ENCODE data around the gene C11orf68.
"Not testable (repeated sequence)": the region's sequence is repeated elsewhere in the genome, so short reads cannot be mapped to it uniquely, and the experiment has no call there.

The C11orf68 gene

DNA sequence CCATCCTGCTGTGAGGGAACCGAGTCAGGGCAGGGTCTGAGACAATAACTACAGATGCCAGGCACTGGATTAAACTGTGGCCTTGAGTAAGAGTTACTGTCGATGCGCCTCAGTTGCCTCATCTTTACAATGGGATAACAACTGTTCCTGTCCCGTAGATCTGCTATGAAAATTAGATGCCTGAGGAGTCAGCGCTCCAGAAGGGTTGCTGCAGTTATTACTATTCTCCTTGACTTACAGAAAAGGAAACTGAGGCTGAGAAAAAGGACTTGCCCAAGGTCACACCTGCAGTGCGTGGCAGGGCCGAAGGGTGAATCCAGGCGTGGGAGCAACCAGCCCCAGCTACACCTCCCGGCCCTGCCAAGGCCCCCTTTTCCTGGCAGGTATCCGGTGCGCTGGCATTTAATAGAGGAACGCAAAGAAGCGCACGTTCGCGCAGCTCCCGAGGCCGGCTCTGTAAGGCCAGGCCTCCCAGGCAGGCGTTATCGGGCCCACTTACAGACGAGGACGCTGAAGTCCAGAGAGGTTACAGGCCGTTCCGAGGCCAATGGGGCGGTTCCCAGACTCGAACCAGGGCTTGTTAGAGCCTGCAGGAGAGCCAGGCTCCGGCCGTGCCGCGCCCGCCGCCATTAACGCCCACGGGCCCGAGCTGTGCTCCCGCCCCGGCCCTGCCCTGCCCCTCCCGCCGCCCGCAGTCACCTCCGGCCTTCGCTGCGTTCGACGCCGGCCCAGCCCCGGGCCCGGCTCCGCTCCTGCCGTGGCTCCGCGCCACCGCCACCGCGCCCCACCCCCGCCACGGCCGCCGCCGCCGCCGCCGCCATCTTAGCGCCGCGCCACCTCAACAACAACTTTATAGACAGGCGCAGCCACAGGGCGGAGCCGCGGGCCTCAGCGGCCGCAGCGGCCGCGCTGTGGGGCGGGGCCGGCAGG is at the start of gene C11orf68:
Gene C11orf68, minus strand, starts transcription at position 852 of the 930 bp plus-strand sequence. Its CDS starts 31 bp downstream, at position 821.
- peak within 1 kb of the TSS; percentile 99 for H3K27ac ChIP-seq
- DNase-seq (ENCODE audit: low read depth, low spot score) = no peak

DNA sequence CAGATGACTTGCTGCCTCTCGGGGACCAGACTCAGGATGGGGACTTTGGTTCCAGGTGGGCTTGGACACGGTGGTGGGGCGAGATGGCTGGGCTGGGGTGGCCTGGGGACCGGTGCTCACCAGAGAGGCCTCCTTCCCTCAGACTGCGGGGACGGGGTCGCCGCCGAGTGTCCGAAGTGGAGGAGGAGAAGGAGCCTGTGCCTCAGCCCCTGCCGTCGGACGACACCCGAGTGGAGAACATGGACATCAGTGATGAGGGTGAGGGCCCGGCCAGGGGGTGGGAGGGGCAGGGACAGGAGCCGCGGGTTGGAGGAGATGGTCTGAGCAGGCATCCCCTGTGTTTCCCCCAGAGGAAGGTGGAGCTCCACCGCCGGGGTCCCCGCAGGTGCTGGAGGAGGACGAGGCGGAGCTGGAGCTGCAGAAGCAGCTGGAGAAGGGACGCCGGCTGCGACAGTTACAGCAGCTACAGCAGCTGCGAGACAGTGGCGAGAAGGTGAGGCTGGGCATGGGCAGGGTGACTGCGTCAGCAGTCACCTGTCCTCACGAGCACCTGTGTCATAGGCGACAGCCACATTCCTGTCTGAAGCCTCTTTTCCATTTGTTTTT is 48.6 kb upstream of the C11orf68 start:
- no peak overlapping the region for H3K27ac ChIP-seq
- no peak for DNase-seq (ENCODE audit: low read depth, low spot score)

DNA sequence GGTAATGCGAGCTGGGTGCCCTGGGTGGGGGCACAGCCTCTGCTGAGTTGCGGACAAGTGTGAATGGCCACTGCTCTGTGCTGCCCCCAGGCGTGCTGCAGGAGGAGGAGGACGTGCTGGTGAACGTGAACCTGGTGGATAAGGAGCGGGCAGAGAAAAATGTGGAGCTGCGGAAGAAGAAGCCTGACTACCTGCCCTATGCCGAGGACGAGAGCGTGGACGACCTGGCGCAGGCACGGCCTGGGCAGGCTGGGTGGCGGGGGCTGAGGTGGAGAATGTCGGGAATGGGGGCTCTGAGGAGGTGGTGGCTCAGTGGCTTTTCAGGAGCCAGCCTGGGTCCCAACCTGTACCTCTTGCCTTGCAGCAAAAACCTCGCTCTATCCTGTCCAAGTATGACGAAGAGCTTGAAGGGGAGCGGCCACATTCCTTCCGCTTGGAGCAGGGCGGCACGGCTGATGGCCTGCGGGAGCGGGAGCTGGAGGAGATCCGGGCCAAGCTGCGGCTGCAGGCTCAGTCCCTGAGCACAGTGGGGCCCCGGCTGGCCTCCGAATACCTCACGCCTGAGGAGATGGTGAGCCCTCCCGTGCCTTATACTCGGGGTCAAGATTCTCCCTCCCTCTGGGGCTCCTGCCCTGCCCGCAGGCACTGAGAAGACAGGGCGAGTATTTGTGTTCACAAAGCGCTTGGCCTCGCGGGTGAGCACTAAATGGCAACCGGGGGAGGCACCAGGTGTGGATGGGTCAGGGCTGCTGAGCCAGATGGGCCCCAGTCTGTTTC is 47.3 kb upstream of the C11orf68 start:
- no peak for DNase-seq (ENCODE audit: low read depth, low spot score)
- H3K27ac ChIP-seq = no peak overlapping the region

DNA sequence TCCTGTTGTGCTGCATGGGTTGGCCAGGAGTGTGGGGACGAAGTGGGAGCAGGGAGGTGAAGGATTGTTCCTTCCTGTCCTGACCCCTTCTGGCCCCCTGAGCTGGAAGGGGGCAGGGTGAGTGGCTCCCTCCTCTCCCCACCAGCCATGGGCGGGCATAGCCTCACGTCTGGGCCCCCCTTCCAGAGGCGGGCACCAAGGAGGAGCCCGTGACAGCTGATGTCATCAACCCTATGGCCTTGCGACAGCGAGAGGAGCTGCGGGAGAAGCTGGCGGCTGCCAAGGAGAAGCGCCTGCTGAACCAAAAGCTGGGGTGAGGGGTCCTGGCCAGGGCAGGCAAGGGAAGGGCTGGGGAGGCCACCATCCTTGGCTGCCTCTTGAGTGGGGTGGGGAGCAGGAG is 46.0 kb upstream of the C11orf68 start:
- DNase-seq (ENCODE audit: low read depth, low spot score) = no peak
- H3K27ac ChIP-seq = no peak overlapping the region

DNA sequence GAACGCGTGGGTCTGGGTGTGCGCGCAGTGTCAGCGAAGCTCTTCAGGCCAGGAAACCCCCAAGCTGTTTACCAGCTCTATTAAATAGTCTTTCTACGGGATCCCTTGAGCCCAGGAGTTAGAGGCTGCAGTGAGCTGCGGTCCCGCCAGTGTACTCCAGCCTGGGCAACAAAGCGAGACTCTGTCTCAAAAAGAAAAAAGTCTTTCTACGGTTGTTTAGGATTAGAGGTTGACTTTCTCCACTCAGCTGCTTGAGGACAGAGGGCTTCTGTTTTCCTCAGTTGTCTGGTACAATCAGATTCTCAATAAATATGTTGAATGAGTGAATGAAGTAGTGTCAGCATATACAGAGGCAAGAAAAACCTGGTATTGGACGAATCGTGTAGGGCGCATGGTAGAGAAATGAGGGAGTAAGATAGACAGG is 43.3 kb upstream of the C11orf68 start:
- H3K27ac ChIP-seq = peak overlapping the region; percentile 66
- DNase-seq (ENCODE audit: low read depth, low spot score) = no peak

DNA sequence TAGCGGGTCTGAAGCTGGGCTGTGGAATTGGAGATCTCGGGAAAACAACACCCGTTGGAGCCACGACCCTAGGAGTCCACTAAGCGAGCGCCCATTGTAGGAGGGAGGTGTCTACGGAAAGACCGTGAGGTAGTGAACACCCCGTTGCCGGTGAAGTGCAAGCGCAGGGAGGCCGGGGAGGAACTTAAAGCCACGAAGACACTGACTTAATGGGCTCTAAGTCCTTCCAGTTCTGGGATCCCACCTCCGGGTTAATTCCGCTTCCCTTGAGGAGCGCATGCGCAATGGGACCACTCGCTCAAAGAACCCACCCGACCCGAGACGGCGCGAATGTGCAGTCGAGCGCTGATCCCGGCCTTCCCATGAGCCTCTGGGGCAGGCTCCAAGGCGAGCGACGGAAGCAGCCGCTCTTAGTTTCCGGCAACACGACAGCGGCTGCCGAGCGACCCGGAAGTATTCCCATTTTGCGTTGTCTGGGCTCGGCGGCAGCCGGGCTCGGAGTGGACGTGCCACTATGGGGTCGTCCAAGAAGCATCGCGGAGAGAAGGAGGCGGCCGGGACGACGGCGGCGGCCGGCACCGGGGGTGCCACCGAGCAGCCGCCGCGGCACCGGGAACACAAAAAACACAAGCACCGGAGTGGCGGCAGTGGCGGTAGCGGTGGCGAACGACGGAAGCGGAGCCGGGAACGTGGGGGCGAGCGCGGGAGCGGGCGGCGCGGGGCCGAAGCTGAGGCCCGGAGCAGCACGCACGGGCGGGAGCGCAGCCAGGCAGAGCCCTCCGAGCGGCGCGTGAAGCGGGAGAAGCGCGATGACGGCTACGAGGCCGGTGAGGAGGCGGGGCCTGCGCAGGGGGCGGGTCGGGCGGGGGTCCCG is 42.6 kb upstream of the C11orf68 start, which contains the start of gene SART1:
Gene SART1, plus strand, starts transcription at position 468 of the 874 bp plus-strand sequence. Its CDS starts 47 bp downstream, at position 515.
- DNase-seq (ENCODE audit: low read depth, low spot score) = peak; percentile 59
- peak within 1 kb of the TSS; percentile 66 for H3K27ac ChIP-seq

DNA sequence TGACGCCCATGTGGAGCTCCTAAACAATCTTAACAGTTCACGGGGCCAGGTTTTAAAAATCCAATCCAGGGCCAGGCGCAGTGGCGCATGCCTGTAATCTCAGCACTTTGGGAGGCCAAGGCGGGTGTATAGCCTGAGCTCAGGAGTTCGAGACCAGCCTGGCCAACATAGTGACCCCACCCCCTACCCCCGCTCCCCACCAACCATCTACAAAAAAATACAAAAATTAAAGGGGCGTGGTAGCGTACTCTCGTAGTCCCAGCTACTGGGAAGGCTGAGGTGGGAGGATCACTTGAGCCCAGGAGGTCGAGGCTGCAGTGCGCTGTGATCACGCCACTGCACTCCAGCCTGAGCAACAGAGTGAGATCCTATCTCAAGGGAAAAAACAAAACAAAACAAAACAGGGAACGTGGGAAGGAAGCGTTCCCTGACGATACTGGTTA is 42.0 kb upstream of the C11orf68 start:
- DNase-seq (ENCODE audit: low read depth, low spot score) = no peak
- peak overlapping the region; percentile 66 for H3K27ac ChIP-seq

DNA sequence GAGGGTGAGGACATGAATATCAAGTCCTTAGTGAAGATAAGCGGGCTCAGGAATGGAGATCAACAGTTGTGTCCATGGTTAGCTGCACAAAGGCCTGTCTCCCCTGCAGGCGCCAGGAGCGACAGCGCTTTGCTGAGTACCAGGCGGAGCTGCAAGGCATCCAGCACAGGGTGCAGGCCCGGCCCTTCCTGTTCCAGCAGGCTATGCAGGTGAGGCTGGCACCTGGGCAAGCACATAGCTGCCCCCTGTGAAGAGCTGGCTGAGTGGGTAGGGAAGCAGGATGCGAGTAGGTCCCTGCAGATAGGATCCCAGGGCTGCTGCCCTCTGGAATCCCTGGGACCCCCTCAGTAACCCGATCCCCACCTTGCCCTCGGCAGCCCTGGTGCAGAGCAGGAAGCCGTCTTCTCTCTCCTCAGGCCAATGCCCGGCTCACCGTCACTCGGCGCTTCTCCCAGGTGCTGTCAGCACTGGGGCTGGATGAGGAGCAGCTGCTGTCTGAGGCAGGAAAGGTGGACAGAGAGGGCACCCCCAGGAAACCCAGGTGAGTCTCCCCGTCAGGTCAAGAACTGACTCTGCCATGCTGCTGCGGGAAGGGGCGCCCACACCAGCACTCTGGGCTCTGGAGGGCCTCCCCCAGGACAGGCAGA is 40.0 kb upstream of the C11orf68 start:
- H3K27ac ChIP-seq = no peak overlapping the region
- DNase-seq (ENCODE audit: low read depth, low spot score) = no peak

DNA sequence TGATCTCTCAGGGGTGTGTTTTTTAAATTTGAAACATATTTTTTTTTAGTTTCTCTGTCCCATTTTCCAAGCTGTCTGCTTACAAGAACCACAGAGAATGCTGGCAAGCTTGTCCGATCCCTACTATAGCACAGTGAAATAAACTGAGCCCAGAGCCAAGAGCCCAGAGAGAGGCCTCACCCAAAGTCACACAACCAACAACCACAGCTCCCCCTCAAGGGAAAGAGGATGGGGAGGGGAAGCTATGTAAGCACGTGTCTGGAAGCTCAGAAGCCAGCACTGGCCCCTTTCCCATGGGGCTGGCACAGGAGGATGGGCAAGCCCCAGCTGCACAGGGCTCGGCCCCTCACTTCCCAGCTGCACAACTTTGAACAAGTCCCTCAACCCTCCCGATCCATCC is 39.4 kb upstream of the C11orf68 start:
- H3K27ac ChIP-seq = no peak overlapping the region
- DNase-seq (ENCODE audit: low read depth, low spot score) = no peak

DNA sequence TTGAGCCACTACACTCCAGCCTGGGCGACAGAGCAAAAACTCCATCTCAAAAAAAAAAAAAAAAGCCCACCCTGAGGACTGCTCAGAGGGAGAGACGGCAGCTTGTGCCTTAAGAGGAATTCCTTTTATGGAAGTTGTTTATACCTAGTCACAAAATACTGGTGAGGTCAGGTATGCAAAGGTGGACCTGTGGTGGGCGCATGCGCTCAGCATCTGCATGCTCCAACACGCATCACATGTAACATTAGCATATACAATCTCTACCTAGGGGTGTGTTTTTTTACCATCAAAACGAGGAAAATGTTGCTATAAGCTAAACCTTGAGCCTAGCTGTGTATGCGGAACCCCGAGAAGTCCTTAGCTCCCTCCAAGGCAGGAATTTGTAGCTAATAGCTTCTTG is 35.9 kb upstream of the C11orf68 start:
- no peak for DNase-seq (ENCODE audit: low read depth, low spot score)

DNA sequence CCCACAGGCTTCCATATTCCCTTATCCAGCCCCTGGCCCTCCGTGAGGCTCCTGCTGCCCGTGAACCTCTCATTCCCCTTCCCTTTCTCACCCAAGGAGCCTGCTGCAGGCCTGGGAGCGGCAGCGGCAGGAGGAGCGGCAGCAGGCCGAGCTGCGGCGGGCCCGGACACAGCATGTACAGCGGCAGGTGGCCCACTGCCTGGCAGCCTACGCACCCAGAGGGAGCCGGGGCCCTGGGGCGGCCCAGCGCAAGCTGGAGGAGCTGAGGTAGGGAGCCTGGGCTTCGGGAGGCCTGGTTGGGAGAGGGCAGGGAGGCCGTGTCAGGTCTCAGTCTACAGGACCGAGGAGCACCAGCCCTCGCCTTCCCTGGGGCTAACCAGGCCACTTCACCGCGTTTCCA is 34.6 kb upstream of the C11orf68 start:
- no peak overlapping the region for H3K27ac ChIP-seq
- no peak for DNase-seq (ENCODE audit: low read depth, low spot score)

More for the DNA sequence above, 35.9 kb upstream of the C11orf68 start:
- no peak overlapping the region for H3K27ac ChIP-seq

DNA sequence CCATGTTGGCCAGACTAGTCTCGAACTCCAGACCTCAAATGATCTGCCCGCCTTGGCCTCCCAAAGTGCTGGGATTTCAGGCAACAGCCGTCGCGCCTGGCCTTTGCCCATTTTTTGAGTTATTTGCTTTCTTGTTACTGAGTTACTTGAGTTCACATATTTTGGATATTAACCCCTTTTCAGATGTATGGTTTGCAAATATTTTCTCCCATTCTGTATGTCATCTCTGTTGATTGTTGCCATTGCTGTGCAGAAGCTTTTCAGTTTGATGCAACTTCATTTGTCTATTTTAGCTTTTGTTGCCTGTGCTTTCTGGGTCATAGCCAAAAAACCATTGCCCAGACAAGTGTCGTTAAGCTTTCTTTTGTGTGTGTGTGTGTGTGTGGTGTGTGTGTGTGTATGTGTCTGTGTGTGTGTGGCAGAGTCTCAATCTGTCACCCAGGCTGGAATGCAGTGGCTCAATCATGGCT is 33.2 kb upstream of the C11orf68 start:
- peak overlapping the region; percentile 36 for H3K27ac ChIP-seq
- DNase-seq (ENCODE audit: low read depth, low spot score) = no peak

DNA sequence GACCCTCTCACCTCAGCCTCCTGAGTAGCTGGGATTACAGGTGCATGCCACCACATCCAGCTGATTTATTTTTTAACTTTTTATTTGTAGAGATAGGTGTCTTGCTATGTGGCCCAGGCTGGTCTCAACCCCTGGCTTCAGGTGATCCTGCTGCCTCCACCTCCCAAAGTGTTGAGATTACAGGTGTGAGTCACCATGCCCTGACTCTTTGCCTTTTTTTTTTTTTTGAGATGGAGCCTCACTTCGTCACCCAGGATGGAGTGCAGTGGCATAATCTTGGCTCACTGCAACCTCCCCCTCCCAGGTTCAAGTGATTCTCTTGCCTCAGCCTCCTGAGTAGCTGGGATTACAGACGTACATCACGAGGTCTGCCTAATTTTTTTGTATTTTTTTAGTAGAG is 32.8 kb upstream of the C11orf68 start:
- not testable (repeated sequence) for DNase-seq (ENCODE audit: low read depth, low spot score)
- peak overlapping the region; percentile 36 for H3K27ac ChIP-seq

DNA sequence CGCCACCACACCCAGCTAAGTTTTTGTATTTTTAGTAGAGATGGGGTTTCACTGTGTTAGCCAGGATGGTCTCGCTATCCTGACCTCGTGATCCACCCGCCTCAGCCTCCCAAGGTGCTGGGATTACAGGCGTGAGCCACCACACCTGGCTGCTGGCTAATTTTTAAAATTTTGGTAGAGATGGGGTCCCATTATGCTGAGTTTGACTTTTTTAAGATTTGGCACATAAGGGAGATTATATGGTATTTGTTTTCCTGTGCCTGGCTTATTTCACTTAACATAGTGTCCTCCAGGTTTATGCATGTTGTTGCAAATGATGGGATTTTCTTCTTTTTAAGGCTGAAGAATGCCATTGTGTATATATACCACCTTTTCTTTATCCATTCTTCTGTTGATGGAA is 31.8 kb upstream of the C11orf68 start:
- not testable (repeated sequence) for DNase-seq (ENCODE audit: low read depth, low spot score); H3K27ac ChIP-seq

DNA sequence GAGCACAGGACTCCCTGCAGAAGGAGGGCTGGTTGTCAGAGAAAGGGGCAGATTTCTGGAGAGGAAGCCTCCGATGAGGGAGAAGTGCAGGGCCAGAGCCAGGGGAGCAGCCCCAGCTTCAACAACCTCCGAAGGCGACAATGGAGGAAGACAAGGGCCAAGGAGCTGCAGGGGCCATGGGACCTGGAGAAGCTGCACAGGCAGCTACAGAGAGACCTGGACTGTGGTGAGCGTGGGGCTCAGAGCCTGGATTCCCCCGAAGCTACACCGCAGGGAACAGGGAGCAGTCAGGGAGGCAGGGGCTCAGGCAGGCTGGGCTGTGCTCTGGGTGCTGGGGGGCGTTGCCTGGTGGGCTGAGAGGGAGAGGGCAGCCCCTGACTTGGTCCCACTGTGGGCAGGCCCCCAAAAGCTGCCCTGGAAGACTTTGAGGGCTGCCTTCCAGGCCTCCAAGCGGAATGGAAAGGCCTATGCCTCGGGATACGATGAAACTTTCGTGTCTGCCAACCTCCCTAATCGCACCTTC is 28.8 kb upstream of the C11orf68 start:
- no peak overlapping the region for H3K27ac ChIP-seq
- no peak for DNase-seq (ENCODE audit: low read depth, low spot score)

DNA sequence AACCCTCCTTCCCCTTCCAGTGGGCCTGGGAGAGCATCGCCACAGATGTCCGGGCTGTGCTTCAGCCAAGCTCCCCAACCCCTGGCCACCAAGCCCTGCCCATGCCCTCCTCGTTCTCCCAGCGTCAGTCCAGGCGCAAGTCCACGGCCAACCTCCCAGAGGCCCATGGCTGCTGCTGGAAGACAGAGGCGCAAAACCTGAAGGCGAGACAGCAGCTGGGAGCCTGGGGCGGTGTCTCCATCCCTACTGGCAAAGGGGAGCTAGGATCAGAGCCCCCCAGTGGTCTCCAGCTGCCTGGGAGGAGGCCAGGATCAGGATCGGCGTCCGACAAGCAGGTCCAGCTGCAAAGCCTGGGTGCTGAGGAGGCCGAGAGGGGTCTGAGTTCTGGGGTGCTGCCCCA is 28.3 kb upstream of the C11orf68 start:
- no peak for DNase-seq (ENCODE audit: low read depth, low spot score)
- no peak overlapping the region for H3K27ac ChIP-seq

DNA sequence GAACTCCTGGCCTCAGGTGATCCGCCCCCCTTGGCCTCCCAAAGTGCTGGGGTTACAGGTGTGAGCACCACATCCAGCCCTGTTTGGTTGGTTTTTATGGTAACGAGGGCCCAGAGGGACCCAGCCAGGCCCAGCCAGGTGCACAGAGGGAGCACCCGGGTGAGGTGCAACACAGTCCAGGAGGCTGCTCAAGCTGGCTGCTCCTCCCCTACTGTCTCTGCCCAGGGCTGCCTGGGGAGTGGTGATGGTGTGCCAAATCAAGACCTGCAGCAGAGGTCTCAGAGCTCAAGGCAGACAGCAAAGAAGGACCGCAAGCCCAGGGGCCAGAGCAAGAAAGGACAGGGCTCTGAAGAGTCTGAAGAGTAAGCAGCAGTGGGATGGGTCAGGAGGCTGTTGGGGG is 27.8 kb upstream of the C11orf68 start:
- no peak overlapping the region for H3K27ac ChIP-seq
- DNase-seq (ENCODE audit: low read depth, low spot score) = no peak

DNA sequence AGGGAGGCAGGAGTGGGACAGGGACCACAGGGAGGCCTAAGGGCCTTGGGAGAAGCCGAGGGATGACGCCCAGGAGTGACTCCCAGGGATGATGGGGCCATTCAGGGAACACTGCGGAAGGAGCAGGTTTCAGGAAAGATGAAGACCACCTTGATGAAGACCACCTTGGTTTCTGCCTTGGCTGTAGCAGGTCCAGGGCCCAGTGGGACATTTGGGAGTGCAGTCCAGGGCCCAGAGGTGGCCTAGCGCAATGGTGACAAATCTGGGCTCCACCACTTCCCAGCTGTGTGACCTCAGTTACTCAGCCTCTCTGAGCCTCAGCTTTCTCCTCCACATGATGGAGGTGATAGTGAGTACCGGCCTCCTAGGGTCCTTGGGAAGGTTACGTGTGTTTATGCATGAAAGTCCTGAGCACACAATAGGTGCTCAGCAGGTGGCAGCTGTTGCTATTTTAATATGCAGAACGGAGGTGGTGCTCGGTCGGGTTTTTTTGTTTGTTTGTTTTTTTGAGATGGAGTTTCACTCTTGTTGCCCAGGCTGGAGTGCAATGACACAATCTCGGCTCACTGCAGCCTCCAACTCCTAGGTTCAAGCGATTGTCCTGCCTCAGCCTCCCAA is 27.2 kb upstream of the C11orf68 start:
- no peak overlapping the region for H3K27ac ChIP-seq

More for the DNA sequence above, 27.2 kb upstream of the C11orf68 start:
- DNase-seq (ENCODE audit: low read depth, low spot score) = no peak

Measured in epithelial cell of prostate (primary cell).